Ureter (tissue), 1 donor: ENCODE results near the gene GRIN3B. TPM values are rescaled to one million over a fixed set of nuclear protein-coding genes. Genes with fewer than 3 reads are reported as not detected.

Experiments
- DNase-seq: peaks from one replicate; pipeline ENCODE4 v3.0.0-alpha.2; 2020; ENCODE audit warnings: low spot score
- total RNA-seq: library from RNA; stranded (reverse); gene quantifications from one replicate; pipeline ENCODE4 v1.2.4, GENCODE V29; 2023
- donor health status: DM: yes; HTN: yes; CAD: no.

Gene GRIN3B
- total RNA-seq, 1 donor from 2014 or later: not detected

- DNase-seq: no peak
Observed at GRCh38 chr19:1041835-1042685, 41.8 kb downstream of the GRIN3B start.

DNA sequence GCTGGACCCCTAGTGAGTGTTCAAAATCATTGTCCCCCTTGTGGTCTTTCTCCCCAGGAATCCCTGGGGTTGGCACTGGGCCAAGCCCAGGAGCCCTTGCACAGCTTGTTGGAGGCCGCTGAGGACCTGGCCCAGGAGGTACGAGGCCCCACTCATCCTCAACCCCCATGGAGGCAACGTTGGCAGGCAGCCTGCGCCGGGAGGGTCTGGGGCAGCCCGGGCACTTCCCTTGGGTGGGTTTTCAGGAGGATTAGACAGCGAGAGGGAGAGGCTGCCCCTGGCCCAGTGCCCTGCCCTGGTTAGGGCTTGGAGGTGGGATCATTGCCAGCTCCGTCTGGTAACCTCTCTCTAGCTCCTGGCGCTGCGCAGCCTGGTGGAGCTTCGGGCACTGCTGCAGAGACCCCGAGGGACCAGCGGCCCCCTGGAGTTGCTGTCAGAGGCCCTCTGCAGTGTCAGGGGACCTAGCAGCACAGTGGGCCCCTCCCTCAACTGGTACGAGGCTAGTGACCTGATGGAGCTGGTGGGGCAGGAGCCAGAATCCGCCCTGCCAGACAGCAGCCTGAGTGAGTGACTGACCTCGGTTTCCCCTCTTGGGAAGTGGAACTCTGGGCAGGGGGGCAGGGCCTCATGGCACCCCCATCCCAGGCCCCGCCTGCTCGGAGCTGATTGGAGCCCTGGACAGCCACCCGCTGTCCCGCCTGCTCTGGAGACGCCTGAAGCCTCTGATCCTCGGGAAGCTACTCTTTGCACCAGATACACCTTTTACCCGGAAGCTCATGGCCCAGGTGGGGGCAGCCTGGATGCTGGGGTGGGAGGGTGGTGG is 42.7 kb downstream of the GRIN3B start:
- DNase-seq: no peak

GRCh38 chr19:1045247-1045603 is 45.0 kb downstream of the GRIN3B start:
- DNase-seq: no peak

GRCh38 chr19:1046117-1046626 is 46.0 kb downstream of the GRIN3B start:
- DNase-seq: no peak

- DNase-seq: no peak
Observed at GRCh38 chr19:1046836-1047695, 46.8 kb downstream of the GRIN3B start.

DNA sequence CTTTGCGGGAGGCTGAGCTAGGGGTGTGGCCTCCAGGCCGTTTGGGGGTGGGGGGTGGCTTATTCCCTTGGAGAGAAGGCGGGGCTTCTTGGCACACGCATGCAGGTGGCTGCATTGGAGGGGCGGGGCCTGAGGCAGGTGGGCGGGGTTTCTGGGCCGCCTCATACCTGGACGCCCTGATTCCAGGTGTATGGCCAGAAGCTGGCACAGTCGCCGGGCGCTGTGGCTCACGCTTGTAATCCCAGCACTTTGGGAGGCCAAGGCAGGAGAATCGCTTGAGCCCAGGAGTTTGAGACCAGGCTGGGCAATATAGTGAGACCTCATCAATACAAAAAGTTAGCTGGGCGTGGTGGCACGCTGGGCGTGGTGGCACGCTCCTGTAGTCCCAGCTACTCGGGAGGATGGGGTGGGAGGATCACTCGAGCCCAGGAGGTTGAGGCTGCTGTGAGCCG is 47.5 kb downstream of the GRIN3B start:
- DNase-seq: no peak

- no peak for DNase-seq
Observed at GRCh38 chr19:1049106-1049505, 48.9 kb downstream of the GRIN3B start.

GRCh38 chr19:1049800-1050199 is 49.6 kb downstream of the GRIN3B start:
- DNase-seq: no peak

- no peak for DNase-seq
Observed at GRCh38 chr19:1050989-1051788, 51.0 kb downstream of the GRIN3B start.

- no peak for DNase-seq
Observed at GRCh38 chr19:1051791-1052190, 51.6 kb downstream of the GRIN3B start.

DNA sequence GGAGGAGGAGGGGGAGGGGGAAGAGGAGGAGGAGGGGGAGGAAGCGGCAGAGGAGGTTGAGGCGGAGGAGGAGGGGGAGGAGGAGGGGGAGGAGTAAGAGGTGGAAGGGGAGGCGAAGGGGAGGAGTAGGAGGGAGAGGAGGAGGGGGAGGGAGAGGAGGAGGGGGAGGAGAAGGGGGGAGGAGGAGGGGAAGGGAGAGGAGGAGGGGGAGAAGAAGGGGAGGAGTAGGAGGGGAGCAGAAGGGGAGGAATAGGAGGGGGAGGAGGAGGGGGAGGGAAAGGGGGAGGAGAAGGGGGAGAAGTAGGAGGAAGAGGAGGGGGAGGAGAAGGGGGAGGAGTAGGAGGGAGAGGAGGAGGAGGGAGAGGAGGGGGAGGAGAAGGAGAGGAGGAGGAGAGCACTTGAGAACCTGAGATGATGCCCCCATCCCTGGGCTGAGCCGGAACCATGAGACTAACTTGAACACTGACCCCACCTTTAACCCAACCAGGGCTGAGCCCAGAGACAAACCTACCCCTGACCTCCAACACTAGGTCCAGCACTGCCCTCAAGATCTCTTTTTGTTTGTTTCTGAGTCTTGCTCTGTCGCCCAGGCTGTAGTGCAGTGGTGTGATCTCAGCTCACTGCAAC is 52.2 kb downstream of the GRIN3B start:
- no peak for DNase-seq

DNA sequence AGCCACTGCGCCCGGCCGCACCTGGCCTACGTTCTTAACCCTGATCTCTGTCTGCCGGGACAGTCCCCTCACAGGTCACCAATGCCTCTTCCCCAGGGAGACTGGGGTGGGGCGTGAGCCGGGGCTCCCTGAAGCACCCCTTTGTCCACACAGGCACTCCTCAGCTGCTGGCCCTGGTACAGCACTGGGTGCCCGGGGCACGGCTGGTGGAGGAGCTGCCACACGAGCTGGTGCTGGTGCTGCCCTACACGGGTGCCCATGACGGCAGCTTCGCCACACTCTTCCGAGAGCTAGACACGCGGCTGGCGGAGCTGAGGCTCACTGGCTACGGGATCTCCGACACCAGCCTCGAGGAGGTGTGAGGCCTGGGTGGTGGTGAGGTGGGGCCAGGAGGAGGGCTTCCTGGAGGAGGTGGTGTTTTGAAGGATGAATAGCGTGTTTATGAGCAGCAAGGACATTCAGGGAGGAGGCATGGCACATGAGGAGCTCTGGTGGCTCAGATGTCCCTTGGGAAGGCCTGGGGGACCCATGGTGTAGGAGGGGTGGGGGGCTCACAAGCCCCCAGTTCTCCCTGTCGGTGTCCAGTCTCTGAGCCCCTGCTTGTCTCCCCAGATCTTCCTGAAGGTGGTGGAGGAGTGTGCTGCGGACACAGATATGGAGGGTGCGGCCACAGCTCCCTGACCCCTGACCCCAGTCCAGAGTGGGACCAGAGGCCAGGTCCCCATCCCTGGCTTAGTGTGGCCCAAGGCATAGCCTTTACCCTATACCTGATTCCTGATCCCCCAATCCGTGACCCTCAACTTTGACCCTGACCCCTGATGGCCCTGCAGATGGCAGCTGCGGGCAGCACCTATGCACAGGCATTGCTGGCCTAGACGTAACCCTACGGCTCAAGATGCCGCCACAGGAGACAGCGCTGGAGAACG is 53.2 kb downstream of the GRIN3B start:
- no peak for DNase-seq

DNA sequence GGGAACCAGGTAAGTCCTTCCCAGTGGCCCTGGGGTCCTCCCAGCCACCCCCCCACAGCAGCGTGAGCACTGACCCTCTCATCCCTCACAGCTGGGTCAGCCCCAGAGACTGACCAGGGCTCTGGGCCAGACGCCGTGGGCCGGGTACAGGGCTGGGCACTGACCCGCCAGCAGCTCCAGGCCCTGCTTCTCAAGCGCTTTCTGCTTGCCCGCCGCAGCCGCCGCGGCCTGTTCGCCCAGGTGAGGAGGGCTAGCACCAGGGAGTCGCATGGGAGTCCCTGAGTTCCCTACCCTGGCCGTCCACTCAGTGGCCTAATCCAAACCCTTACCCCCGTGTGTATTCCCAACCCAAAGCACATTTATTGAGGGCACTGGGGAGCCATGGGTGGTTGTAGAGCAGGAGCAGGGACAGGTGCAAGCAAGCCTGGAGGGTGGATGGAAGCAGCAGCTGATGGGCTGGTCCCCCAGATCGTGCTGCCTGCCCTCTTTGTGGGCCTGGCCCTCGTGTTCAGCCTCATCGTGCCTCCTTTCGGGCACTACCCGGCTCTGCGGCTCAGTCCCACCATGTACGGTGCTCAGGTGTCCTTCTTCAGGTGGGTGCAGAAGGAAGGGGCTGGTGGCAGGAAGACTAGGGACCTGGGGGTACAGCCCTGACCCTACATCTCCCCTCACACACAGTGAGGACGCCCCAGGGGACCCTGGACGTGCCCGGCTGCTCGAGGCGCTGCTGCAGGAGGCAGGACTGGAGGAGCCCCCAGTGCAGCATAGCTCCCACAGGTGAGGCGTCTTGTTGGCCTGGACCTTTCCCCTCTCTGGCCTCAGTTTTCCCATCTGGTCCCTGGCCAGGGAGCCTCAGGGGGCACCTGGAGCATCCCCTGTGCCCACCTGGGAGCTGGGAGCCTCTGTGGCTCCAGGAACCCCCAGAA is 54.1 kb downstream of the GRIN3B start:
- DNase-seq: no peak

DNA sequence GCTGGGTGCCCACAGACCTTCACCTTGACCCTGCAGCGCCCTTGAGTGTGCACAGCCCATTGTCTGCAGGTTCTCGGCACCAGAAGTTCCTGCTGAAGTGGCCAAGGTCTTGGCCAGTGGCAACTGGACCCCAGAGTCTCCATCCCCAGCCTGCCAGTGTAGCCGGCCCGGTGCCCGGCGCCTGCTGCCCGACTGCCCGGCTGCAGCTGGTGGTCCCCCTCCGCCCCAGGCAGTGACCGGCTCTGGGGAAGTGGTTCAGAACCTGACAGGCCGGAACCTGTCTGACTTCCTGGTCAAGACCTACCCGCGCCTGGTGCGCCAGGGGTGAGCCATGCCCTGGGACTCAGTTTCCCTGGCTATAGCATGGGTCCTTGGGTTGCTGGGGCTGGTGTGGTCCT is 54.8 kb downstream of the GRIN3B start:
- no peak for DNase-seq

- no peak for DNase-seq
Observed at GRCh38 chr19:1055886-1056620, 55.8 kb downstream of the GRIN3B start.

DNA sequence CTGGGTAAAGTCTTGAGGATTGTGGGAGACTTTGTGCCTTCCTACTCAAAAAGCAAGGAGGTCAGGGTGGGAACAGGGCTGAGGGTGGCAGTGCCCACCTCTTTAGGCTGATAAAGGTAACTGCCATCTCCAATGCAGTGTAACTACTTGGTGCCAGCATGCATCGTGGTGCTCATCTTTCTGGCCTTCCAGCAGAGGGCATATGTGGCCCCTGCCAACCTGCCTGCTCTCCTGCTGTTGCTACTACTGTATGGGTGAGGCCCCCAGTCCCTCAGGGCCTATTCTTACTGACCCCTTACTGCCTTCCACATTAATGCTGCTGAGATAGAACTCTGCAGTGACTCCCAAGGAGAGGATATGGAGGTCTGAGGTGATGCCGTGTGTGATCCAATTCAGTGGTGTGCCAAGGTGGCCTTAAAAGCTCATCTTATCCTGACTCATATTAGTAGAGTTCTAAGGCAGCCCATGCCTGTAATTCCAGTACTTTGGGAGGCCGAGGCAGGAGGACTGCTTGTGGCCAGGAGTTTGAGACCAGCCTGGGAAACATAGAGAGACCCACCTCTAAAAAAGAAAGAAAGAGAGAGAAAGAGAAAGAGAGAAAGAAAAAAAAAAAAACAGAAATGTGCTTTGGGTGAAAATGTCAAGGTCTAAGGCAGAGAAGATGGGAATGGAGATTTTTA is 57.1 kb downstream of the GRIN3B start:
- no peak for DNase-seq

DNA sequence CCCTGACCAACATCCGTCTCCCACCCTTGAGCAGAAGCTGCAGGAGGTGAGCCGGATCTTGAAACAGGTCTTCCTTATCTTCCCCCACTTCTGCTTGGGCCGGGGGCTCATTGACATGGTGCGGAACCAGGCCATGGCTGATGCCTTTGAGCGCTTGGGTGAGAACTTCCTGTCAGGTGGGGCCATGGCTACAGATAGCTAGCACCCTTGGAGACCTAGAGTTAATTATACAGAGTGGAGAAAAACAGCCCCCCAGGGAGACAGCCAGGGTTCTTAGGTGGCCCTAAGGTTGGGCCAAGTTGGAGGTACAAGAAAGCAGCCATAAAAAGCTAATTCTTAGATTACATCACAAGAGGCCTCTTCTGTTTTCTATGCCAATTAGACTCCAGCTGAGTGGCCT is 57.9 kb downstream of the GRIN3B start:
- DNase-seq: no peak
